ENCODE results near the gene MTMR3. TPM values are rescaled to one million over a fixed set of nuclear protein-coding genes. Genes with fewer than 3 reads are reported as not detected.

MTMR3 gene
- total RNA-seq, 1 donor: 36.9 TPM

DNA sequence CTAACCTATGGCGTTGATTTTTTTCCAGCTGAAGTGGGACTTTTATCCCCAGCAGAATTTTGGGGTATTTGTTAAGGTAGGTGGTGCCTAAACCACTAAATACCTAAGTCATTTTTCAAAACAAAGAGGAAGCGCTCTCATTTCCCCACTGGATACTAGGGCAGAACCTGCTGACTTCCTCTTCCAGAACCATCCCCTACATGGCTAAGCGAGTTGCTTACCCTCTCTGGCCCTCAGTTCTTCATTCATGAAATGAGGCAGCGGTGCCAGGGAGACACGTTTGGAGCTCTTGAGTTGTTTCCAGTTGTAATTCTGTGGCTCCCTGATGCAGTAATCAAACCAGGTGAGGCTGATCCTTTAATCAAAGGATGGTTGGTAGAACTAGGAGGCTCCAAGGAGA lies 10.0 kb upstream of the MTMR3 start:
- peaks cover 7% of the 10 kb centered on the region for H3K4me1 ChIP-seq (ENCODE audit: insufficient read depth, low read length)
- H3K4me3 ChIP-seq (ENCODE audit: insufficient read depth, low read length): no peak overlapping the region
- H2AFZ ChIP-seq (ENCODE audit: low read length): no peak overlapping the region
- TF ChIP-seq, protein P1, sequence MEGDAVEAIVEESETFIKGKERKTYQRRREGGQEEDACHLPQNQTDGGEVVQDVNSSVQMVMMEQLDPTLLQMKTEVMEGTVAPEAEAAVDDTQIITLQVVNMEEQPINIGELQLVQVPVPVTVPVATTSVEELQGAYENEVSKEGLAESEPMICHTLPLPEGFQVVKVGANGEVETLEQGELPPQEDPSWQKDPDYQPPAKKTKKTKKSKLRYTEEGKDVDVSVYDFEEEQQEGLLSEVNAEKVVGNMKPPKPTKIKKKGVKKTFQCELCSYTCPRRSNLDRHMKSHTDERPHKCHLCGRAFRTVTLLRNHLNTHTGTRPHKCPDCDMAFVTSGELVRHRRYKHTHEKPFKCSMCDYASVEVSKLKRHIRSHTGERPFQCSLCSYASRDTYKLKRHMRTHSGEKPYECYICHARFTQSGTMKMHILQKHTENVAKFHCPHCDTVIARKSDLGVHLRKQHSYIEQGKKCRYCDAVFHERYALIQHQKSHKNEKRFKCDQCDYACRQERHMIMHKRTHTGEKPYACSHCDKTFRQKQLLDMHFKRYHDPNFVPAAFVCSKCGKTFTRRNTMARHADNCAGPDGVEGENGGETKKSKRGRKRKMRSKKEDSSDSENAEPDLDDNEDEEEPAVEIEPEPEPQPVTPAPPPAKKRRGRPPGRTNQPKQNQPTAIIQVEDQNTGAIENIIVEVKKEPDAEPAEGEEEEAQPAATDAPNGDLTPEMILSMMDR (IDR thresholded peaks at IDR 0.05; ENCODE audit: extremely low read depth, low read depth, low read length): no peak
- H3K27ac ChIP-seq (ENCODE audit: low read depth, low read length): no peak overlapping the region
- H3K36me3 ChIP-seq (ENCODE audit: insufficient read depth, low read length): no peaks in the 10 kb centered on the region
- DNase-seq (ENCODE audit: insufficient read length, low spot score, missing footprints): no peak
- H3K27me3 ChIP-seq (ENCODE audit: insufficient read depth, low read length): peaks cover 11% of the 10 kb centered on the region
- H3K9me3 ChIP-seq (ENCODE audit: low read depth, low read length): no peaks in the 10 kb centered on the region
- no peak overlapping the region for H3K4me2 ChIP-seq (ENCODE audit: insufficient read depth, low read length)
- H4K20me1 ChIP-seq (ENCODE audit: insufficient read depth, low read length): no peaks in the 10 kb centered on the region
- no peaks in the 10 kb centered on the region for H3K79me2 ChIP-seq (ENCODE audit: insufficient read depth, low read length)

- DNase-seq (ENCODE audit: insufficient read length, low spot score, missing footprints): no peak
- no peaks in the 10 kb centered on the region for H3K36me3 ChIP-seq (ENCODE audit: insufficient read depth, low read length)
Measured at GRCh38 chr22:29873943-29874342, 9.0 kb upstream of the MTMR3 start.

GRCh38 chr22:29877620-29878019 lies 5.4 kb upstream of the MTMR3 start:
- H3K27me3 ChIP-seq (ENCODE audit: insufficient read depth, low read length): peaks cover 11% of the 10 kb centered on the region
- no peaks in the 10 kb centered on the region for H3K36me3 ChIP-seq (ENCODE audit: insufficient read depth, low read length)
- H4K20me1 ChIP-seq (ENCODE audit: insufficient read depth, low read length): no peaks in the 10 kb centered on the region
- no peak overlapping the region for H3K4me3 ChIP-seq (ENCODE audit: insufficient read depth, low read length)
- peaks cover 10% of the 10 kb centered on the region for H3K4me1 ChIP-seq (ENCODE audit: insufficient read depth, low read length)
- TF ChIP-seq, protein P1 (IDR thresholded peaks at IDR 0.05; ENCODE audit: extremely low read depth, low read depth, low read length): no peak
- peak; percentile 89 for DNase-seq (ENCODE audit: insufficient read length, low spot score, missing footprints)
- H2AFZ ChIP-seq (ENCODE audit: low read length): no peak overlapping the region
- H3K9me3 ChIP-seq (ENCODE audit: low read depth, low read length): no peaks in the 10 kb centered on the region
- H3K27ac ChIP-seq (ENCODE audit: low read depth, low read length): no peak overlapping the region
- no peaks in the 10 kb centered on the region for H3K79me2 ChIP-seq (ENCODE audit: insufficient read depth, low read length)
- H3K4me2 ChIP-seq (ENCODE audit: insufficient read depth, low read length): peak overlapping the region; percentile 35

More at GRCh38 chr22:29873943-29874342, 9.0 kb upstream of the MTMR3 start:
- Histone ChIP-seq H3K4me2 (ENCODE audit: insufficient read depth, low read length) (no peak overlapping the region), H3K27me3 (ENCODE audit: insufficient read depth, low read length) (peaks cover 11% of the 10 kb centered on the region), H3K27ac (ENCODE audit: low read depth, low read length) (no peak overlapping the region), H3K79me2 (ENCODE audit: insufficient read depth, low read length) (no peaks in the 10 kb centered on the region), H3K4me1 (ENCODE audit: insufficient read depth, low read length) (peaks cover 10% of the 10 kb centered on the region), H3K4me3 (ENCODE audit: insufficient read depth, low read length) (no peak overlapping the region), H2AFZ (ENCODE audit: low read length) (no peak overlapping the region), H3K9me3 (ENCODE audit: low read depth, low read length) (no peaks in the 10 kb centered on the region), H4K20me1 (ENCODE audit: insufficient read depth, low read length) (no peaks in the 10 kb centered on the region)
- TF ChIP-seq, protein P1 (IDR thresholded peaks at IDR 0.05; ENCODE audit: extremely low read depth, low read depth, low read length): no peak

DNA sequence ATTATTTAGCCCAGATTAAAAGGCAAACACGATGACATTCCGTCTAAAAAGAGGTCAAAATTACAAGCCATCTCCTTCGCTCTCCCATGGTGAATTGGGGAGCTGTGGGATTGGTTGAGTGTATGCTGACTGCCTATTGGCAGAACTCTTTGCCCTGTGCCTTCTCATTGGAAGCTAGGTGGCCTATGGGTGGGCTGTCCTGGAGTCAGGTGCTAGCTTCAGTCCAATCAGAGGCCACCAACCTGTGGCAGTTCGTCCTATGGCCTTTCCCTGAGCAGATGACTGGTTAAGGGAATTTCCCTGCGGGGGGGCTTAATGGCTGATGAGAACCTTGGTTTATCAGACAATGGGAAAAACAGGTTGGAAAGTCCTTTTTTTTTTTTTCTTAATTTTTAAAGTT lies 3.2 kb upstream of the MTMR3 start:
- H3K9me3 ChIP-seq (ENCODE audit: low read depth, low read length): no peaks in the 10 kb centered on the region
- peaks cover 6% of the 10 kb centered on the region for H3K27me3 ChIP-seq (ENCODE audit: insufficient read depth, low read length)
- peaks cover 11% of the 10 kb centered on the region for H4K20me1 ChIP-seq (ENCODE audit: insufficient read depth, low read length)
- TF ChIP-seq, protein P1 (IDR thresholded peaks at IDR 0.05; ENCODE audit: extremely low read depth, low read depth, low read length): no peak
- H3K4me3 ChIP-seq (ENCODE audit: insufficient read depth, low read length): no peak overlapping the region
- DNase-seq (ENCODE audit: insufficient read length, low spot score, missing footprints): no peak
- H3K27ac ChIP-seq (ENCODE audit: low read depth, low read length): no peak overlapping the region
- H3K4me1 ChIP-seq (ENCODE audit: insufficient read depth, low read length): peaks cover 13% of the 10 kb centered on the region
- no peak overlapping the region for H3K4me2 ChIP-seq (ENCODE audit: insufficient read depth, low read length)
- H3K36me3 ChIP-seq (ENCODE audit: insufficient read depth, low read length): no peaks in the 10 kb centered on the region
- H3K79me2 ChIP-seq (ENCODE audit: insufficient read depth, low read length): peaks cover 14% of the 10 kb centered on the region
- no peak overlapping the region for H2AFZ ChIP-seq (ENCODE audit: low read length)

Data from osteoblast (primary cell).